ENCODE data around the gene VAV2. TPM values are rescaled to one million over a fixed set of nuclear protein-coding genes. Genes with fewer than 3 reads are reported as not detected.
"Not testable (repeated sequence)": the region's sequence is repeated elsewhere in the genome, so short reads cannot be mapped to it uniquely, and the experiment has no call there.

VAV2 gene
- polyA plus RNA-seq, 1 of the 3 experiments (the other 2 are of a cell fraction) = 14.9 TPM

GRCh38 chr9:133767625-133768024 is 224.5 kb downstream of the VAV2 start:
- Histone ChIP-seq H3K27me3 (ENCODE audit: insufficient read depth) (no peaks in the 10 kb centered on the region), H3K4me1 (ENCODE audit: control insufficient read depth in 1 of 2, insufficient read depth in 2 of 2, low read depth in 1 of 2, low read length in 1 of 2) (peaks cover 0 to 6% of the 10 kb centered on the region in 2 experiments; a peak in 1 of 4 replicates), H3K9me3 (peaks cover 9% of the 10 kb centered on the region; the same call in 1 of the 2 replicates), H3K79me2 (ENCODE audit: insufficient read depth) (no peaks in the 10 kb centered on the region), H3K4me2 (no peak overlapping the region), H3K27ac (ENCODE audit: low read depth in 2 of 2, low read length in 1 of 2) (no peak overlapping the region), H3K36me3 (replicated peaks in 1 of 2; ENCODE audit: control insufficient read depth in 1 of 2, insufficient read depth in 2 of 2, low read length in 1 of 2) (peaks cover 35 to 57% of the 10 kb centered on the region in 2 experiments), H3K9me2 (no peaks in the 10 kb centered on the region), H3K4me3 (ENCODE audit: low read depth in 2 of 2, low read length in 1 of 2) (no peak overlapping the region; a peak in 1 of 4 replicates), H3F3A (replicated peaks; ENCODE audit: insufficient read depth) (peaks cover 5% of the 10 kb centered on the region), H3K9ac (no peak overlapping the region), H4K20me1 (ENCODE audit: insufficient read depth) (no peaks in the 10 kb centered on the region), H2AFZ (ENCODE audit: low read depth) (no peak overlapping the region)
- CTCF ChIA-PET = interaction anchor here (0.6 to 5.7 kb wide), 6 partner anchors 10 to 226 kb away, joined by 3 to 46 read pairs (median 4); no protein-coding TSS in a partner anchor
- POLR2A ChIA-PET = no interaction called here
- no peak for DNase-seq
- no CpG with 5 or more reads among the region's 1 CpG for WGBS (ENCODE audit: low lambda C conversion rate)
- TF ChIP-seq FOXM1 (IDR thresholded peaks at IDR 0.05; ENCODE audit: low read depth) = no peak
- TF ChIP-seq RFX5 (IDR thresholded peaks at IDR 0.05; ENCODE audit: low read length) = no peak
- no peak for TF ChIP-seq TAF1 (IDR thresholded peaks at IDR 0.05; ENCODE audit: borderline replicate concordance, low read depth, low read length)
- no peak for TF ChIP-seq CHD2 (IDR thresholded peaks at IDR 0.05; ENCODE audit: low read length, partially characterized antibody)
- TF ChIP-seq GABPA (IDR thresholded peaks at IDR 0.05; ENCODE audit: low read depth) = no peak
- no peak for TF ChIP-seq MEF2A (IDR thresholded peaks at IDR 0.05; ENCODE audit: borderline replicate concordance, low read depth)

DNA sequence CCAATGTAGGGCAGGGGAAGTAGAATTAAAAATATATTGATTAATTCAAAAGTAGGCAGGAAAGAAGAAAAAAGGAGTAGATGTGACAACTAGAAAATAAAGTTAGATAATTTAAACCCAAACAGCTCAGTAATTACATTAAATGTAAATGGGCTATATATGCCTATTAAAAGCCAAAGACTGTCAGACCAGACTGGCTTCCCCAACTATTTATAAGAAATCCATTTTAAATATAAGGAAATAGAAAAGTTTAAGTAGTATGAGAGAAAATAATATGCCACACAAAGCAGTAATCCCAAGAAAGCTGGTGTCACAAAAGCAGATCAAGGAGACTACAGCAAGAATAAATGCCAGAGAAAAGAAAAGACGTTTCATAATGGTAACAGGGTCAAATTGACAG is 225.1 kb downstream of the VAV2 start:
- H3K4me2 ChIP-seq = no peak overlapping the region
- peaks cover 9% of the 10 kb centered on the region; the same call in 1 of the 2 replicates for H3K9me3 ChIP-seq
- ChIA-PET CTCF (interaction anchor here (0.9 to 5.7 kb wide), 5 partner anchors 9 to 227 kb away, joined by 3 to 46 read pairs (median 5); no protein-coding TSS in a partner anchor), POLR2A (no interaction called here)
- H3F3A ChIP-seq (replicated peaks; ENCODE audit: insufficient read depth) = peaks cover 5% of the 10 kb centered on the region
- H3K27me3 ChIP-seq (ENCODE audit: insufficient read depth) = no peaks in the 10 kb centered on the region
- peaks cover 0 to 6% of the 10 kb centered on the region in 2 experiments; a peak in 1 of 4 replicates for H3K4me1 ChIP-seq (ENCODE audit: control insufficient read depth in 1 of 2, insufficient read depth in 2 of 2, low read depth in 1 of 2, low read length in 1 of 2)
- H4K20me1 ChIP-seq (ENCODE audit: insufficient read depth) = no peaks in the 10 kb centered on the region
- H3K27ac ChIP-seq (ENCODE audit: low read depth in 2 of 2, low read length in 1 of 2) = no peak overlapping the region
- H3K9me2 ChIP-seq = no peaks in the 10 kb centered on the region
- no peak for DNase-seq
- whole genome bisulfite sequencing (ENCODE audit: low lambda C conversion rate) = 92% methylated on average over 1 of the region's 1 CpG
- H3K36me3 ChIP-seq (replicated peaks in 1 of 2; ENCODE audit: control insufficient read depth in 1 of 2, insufficient read depth in 2 of 2, low read length in 1 of 2) = peaks cover 36 to 54% of the 10 kb centered on the region in 2 experiments
- no peak overlapping the region for H2AFZ ChIP-seq (ENCODE audit: low read depth)
- H3K79me2 ChIP-seq (ENCODE audit: insufficient read depth) = no peaks in the 10 kb centered on the region
- no peak overlapping the region for H3K4me3 ChIP-seq (ENCODE audit: low read depth in 2 of 2, low read length in 1 of 2)
- no peak for TF ChIP-seq ELF1 (IDR thresholded peaks at IDR 0.05)
- no peak for TF ChIP-seq TAF1 (IDR thresholded peaks at IDR 0.05; ENCODE audit: borderline replicate concordance, low read depth, low read length)
- TF ChIP-seq MAX (IDR thresholded peaks at IDR 0.05; ENCODE audit: low read depth) = no peak
- TF ChIP-seq ZBTB33 (IDR thresholded peaks at IDR 0.05; ENCODE audit: borderline replicate concordance, low read depth) = no peak
- TF ChIP-seq RCOR1 (IDR thresholded peaks at IDR 0.05; ENCODE audit: low read length) = no peak
- TF ChIP-seq SMC3 (IDR thresholded peaks at IDR 0.05; ENCODE audit: low read depth, low read length) = no peak
- TF ChIP-seq TEAD4 (IDR thresholded peaks at IDR 0.05; ENCODE audit: borderline replicate concordance, insufficient read depth) = no peak
- no peak for TF ChIP-seq POLR2AphosphoS5 (IDR thresholded peaks at IDR 0.05; ENCODE audit: low read depth, low read length)
- TF ChIP-seq MXI1 (IDR thresholded peaks at IDR 0.05; ENCODE audit: low read depth, low read length) = no peak
- TF ChIP-seq RXRA (IDR thresholded peaks at IDR 0.05; ENCODE audit: borderline replicate concordance, low read depth) = no peak
- H3K9ac ChIP-seq = no peak overlapping the region

GRCh38 chr9:133766234-133766633 is 225.9 kb downstream of the VAV2 start:
- H3K9me2 ChIP-seq; H3K4me3 ChIP-seq (ENCODE audit: low read depth in 2 of 2, low read length in 1 of 2); H3K9ac ChIP-seq; H3K27ac ChIP-seq (ENCODE audit: low read depth in 2 of 2, low read length in 1 of 2); H3K4me1 ChIP-seq (ENCODE audit: control insufficient read depth in 1 of 2, insufficient read depth in 2 of 2, low read depth in 1 of 2, low read length in 1 of 2); POLR2A ChIA-PET; H2AFZ ChIP-seq (ENCODE audit: low read depth); H4K20me1 ChIP-seq (ENCODE audit: insufficient read depth); H3K4me2 ChIP-seq; H3K9me3 ChIP-seq; H3F3A ChIP-seq (replicated peaks; ENCODE audit: insufficient read depth); DNase-seq; H3K27me3 ChIP-seq (ENCODE audit: insufficient read depth); H3K79me2 ChIP-seq (ENCODE audit: insufficient read depth): not testable (repeated sequence)
- peaks cover 40 to 53% of the 10 kb centered on the region in 2 experiments for H3K36me3 ChIP-seq (replicated peaks in 1 of 2; ENCODE audit: control insufficient read depth in 1 of 2, insufficient read depth in 2 of 2, low read length in 1 of 2)
- CTCF ChIA-PET = interaction anchor here (5.5 kb wide), 1 partner anchor 23 kb away, joined by 30 read pairs; no protein-coding TSS in a partner anchor
- WGBS (ENCODE audit: low lambda C conversion rate) = 98% methylated on average over 3 of the region's 3 CpGs

Data from SK-N-SH (cell line).